ENCODE measurements around the gene RNASEH2B.

RNASEH2B gene

DNA sequence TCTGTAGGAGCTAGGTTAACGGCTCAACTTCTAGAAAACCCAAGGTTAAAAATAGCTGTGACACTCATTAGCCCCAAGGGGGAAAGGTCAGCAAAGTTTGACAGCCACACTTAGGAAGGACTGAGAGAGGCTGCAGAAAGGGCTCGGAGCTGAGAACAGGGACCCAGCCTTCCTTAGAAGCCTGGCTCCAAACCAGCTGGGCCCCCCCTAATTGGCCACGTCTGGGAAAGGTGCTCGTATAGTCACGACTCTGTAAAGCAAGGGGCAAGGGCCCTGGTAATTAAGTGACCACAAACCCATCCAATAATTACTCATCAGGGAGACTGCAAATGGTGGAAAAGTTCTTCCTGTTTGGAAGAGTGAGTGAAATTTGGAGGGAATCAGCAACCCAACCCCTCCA, 90.5 kb downstream of the RNASEH2B start:
- no peak for DNase-seq

DNA sequence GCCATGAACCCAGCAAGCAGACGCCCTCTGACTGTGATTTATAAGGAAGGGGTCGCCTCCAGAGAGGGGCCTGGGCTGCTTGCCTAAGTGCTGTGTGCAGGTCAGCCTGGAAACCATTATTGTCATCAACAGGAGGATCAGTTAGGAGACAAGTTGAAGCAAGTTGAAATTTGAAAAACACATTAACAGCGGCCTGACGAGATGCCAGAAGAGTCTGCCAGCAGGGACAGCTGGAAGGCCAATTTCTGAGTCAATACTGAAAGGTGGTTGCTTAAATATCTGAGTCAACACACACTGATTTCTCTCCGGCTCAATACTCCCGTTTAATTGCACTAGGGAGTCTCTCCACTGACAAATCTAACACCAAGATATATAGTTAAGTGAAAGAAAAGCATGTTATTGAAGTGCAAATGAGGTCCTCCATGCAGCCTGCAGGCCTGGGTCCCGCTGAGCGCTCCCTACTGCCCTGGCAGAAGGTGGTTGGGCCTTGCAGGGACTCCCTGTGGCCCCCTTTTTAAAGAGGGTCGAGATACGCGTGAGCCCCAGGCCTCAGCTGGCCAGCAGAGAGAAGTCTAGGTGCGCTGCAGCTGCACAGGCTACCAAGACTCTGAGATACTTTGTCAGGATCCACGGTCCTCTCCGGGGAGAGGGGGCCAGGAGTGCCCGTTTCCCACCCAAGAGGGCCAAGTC, 91.1 kb downstream of the RNASEH2B start:
- DNase-seq, result no peak

DNA sequence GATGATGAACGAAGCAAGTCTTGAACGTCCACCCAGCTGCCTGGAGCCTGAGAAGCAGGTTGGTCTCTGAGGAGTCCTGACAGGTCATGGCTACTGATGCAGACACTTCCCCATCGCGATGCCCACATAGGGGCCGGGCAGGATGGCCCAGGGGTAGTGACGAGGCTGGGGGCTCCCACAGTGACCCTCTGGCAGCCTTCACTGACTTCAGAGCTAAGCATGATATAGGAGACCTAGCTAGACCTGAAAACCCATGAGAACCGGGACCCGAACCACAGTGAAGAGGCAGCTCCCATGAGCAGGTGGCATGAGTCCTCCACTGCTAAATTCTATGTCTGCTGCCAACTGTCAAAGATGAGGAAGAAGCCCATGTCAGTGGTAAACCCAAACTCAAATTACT, 91.7 kb downstream of the RNASEH2B start:
- no peak for DNase-seq

DNA sequence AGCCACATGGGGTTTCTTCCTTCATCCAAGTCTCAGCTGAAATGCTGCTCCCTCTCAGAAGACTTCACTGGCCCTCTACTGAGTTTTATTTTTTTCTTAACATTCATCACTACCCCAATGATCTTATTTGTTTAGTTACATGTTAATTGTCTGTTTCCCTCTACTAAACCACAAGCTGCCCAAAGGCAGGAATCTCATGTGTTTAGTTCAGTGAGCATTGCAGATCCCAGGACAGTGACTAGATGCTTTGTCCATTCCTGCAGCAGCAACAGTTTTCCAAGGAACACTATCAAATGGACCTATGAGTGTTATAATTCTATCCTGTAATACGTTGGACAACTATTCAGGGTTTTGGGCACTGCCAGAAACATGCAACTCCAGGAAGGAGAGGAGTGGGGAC, 93.1 kb downstream of the RNASEH2B start:
- DNase-seq, result no peak

DNA sequence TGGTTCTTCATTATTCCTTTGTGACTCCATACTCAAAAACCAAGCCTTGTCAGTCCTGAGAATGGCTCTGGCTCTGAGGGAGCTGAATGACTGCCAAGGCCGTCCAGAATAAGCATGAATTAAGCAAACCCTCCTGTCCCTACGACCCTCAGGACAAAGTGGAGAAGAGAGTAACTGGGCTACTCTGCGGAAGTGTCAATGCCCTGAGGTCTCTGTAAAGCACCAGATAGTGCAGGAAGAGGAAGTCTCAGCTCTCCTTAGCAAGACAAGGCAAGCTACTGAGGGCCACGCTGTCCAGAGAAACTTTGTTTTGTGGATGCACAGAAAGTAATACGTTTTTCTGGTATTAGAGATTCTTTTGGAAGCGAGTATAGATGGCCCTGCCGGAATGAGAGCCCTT, 94.1 kb downstream of the RNASEH2B start:
- DNase-seq, result no peak

DNA sequence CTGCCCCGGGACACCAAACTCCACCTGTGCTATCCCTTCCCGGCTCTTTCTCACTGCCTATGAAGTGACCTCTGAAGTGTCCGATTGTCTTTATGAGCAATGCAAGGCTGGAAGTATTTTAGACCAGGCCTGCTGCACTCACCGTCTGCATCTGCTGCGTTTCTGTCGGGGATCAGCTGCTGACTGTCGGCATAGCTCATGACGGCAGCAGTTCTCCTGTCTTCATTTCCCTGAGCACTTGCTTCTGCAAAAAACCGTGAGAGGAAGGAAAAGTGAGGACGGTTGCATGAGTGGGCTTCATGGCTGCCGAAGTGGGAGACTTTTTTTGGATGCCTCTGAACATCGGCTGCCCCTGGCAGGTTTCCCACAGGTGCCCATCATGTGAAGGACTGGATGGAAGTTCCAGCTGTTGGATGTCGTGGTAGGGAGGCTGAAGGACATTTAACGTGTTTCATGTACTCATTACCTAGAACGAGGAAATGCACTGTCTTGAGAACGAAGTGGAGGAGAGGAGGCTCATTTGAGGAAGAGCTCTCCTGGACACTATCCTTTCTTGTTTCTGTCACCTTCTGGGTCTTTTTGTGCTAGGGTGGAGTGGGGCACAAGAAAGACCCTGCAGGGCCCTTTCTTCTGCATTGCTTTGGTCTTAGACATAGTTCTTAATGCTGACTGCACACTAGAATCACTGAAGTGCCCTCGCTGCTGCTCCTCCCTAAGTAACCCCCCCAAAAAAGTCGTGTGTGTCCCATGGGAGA, 94.7 kb downstream of the RNASEH2B start:
- DNase-seq, result no peak

DNA sequence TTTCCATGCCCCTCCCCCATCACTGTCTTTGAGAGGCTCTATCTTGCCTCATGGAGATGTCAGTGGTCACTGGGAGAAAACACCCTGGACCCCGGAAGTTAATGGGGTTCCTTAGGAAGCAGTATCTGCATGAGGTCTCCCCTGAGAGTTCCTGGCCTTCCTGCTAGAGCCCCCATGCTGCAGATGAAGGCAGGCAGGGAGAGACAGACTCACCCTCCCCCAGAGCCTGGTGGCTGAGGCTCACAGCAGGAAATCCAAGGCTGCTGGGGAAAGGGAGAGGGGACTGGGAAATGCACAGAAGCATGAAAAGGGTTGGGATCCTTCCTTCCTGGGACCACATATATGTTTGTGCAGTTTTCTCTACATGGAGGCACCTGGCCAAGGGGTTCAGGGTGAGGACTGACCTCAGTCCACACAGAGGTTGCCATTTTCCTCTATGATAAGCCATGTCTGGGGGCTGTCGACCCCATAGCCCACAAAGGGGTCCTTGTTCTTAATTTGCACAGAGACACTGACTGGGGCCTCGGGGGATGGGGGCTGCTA, 95.4 kb downstream of the RNASEH2B start:
- DNase-seq, result no peak

DNA sequence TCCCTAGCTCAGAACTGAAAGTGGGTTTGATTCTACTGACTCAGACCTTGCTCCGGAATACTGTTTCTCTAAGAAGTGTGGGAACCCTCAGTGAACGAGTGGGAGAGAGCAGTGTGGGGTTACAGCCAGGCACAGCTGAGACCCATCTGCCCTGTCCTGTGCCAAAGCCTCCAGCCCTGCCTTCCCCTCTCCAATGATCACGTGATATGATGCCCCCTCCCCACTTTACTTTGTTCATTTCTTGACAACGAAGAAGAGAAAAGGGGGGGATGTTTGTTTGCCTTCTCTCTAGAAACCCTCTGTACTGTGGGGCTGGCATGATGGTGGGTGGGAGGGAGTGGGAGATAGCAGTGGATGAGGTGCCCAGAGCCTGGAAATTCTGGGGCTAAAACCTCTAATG, 96.0 kb downstream of the RNASEH2B start:
- no peak for DNase-seq

All from NCI-H1930 (cell line).